K562 (cell line): ENCODE results near the gene DELE1. TPM values are rescaled to one million over a fixed set of nuclear protein-coding genes. Genes with fewer than 3 reads are reported as not detected.

Experiments used
- BCL6 ChIP-seq: fragments of 250-450 bp; sonication (Bioruptor Pico); IDR thresholded peaks from 2 replicates; pipeline ENCODE4 v1.4.0; 2020
- BRD4 ChIP-seq: fragments of 200-600 bp; sonication (generic); IDR thresholded peaks from 2 replicates; pipeline ENCODE4 v1.6.1; 2017; ENCODE audit warnings: inconsistent platforms
- CBX5 ChIP-seq: IDR thresholded peaks from 2 replicates; pipeline ENCODE4 v1.6.1; 2014; ENCODE audit warnings: low read depth, borderline replicate concordance
- CREM ChIP-seq: IDR thresholded peaks from 2 replicates; pipeline ENCODE4 v1.6.1; 2014; ENCODE audit warnings: antibody characterized with exemption, low read depth
- DDX20 ChIP-seq: fragments of 450-650 bp; IDR thresholded peaks from 2 replicates; pipeline ENCODE4 v1.6.1; 2016; ENCODE audit warnings: missing genetic modification characterization, low read depth, mild to moderate bottlenecking, missing compliant biosample characterization, moderate library complexity
- DMBX1 ChIP-seq: fragments of 250-450 bp; sonication (Bioruptor Pico); IDR thresholded peaks from 2 replicates; pipeline ENCODE4 v1.8.0; 2022; ENCODE audit warnings: inconsistent platforms, mild to moderate bottlenecking, moderate library complexity, borderline replicate concordance
- EP300 ChIP-seq: IDR thresholded peaks from 2 replicates; pipeline ENCODE4 v1.6.1; 2012; ENCODE audit warnings: low read length, improper control_type of control experiment
- HDAC6 ChIP-seq: IDR thresholded peaks from 2 replicates; pipeline ENCODE4 v1.6.1; 2012; ENCODE audit warnings: low read depth, mild to moderate bottlenecking, control low read depth, inconsistent platforms, low read length, moderate library complexity
- JUN ChIP-seq, 2 experiments: sonication (generic) in 1 of 2; formaldehyde crosslinking in 1 of 2; IDR thresholded peaks; 2 replicates each; pipeline versions ENCODE4 v1.6.1 to v1.8.0; 2012 to 2022; ENCODE audit warnings: borderline replicate concordance in 2 of 2, mild to moderate bottlenecking in 2 of 2, improper control_type of control experiment in 1 of 2, low read depth in 1 of 2, low read length in 1 of 2, missing genetic modification reagents in 1 of 2
- MAFF ChIP-seq: IDR thresholded peaks from 2 replicates; pipeline ENCODE4 v1.6.1; 2012; ENCODE audit warnings: low read length, improper control_type of control experiment
- MAZ ChIP-seq, 2 experiments: fragments of 450-650 bp in 1 of 2; sonication (generic) in 1 of 2; formaldehyde crosslinking; IDR thresholded peaks in 1 of 2; conservative IDR thresholded peaks in 1 of 2; 2 replicates each; pipeline versions ENCODE4 v1.4.0 to v1.5.0; 2020; ENCODE audit warnings: mild to moderate bottlenecking in 1 of 2, missing genetic modification reagents in 1 of 2
- MED1 ChIP-seq: sonication (generic); formaldehyde crosslinking; IDR thresholded peaks from 2 replicates; pipeline ENCODE4 v1.8.1; 2023; ENCODE audit warnings: missing genetic modification reagents, borderline replicate concordance
- MEF2D ChIP-seq: conservative IDR thresholded peaks from 2 replicates; pipeline ENCODE4 v1.6.1; 2016; ENCODE audit warnings: low read depth, missing genetic modification characterization, missing compliant biosample characterization
- MEIS2 ChIP-seq: fragments of 450-650 bp; IDR thresholded peaks from 2 replicates; pipeline ENCODE4 v1.6.1; 2014; ENCODE audit warnings: mild to moderate bottlenecking; ENCODE audit not compliant: partially characterized antibody
- MTA2 ChIP-seq: fragments of 450-650 bp; IDR thresholded peaks from 2 replicates; pipeline ENCODE4 v1.6.1; 2016; ENCODE audit warnings: low read depth
- NCOA2 ChIP-seq, 2 experiments: fragments of 450-650 bp; IDR thresholded peaks; 2 replicates each; pipeline ENCODE4 v1.6.1; 2018; ENCODE audit warnings: mild to moderate bottlenecking in 2 of 2, moderate library complexity in 1 of 2; ENCODE audit not compliant: partially characterized antibody in 2 of 2
- NUFIP1 ChIP-seq: fragments of 450-650 bp; IDR thresholded peaks from 2 replicates; pipeline ENCODE4 v1.6.1; 2018; ENCODE audit not compliant: partially characterized antibody
- PHF20 ChIP-seq: fragments of 450-650 bp; IDR thresholded peaks from 2 replicates; pipeline ENCODE4 v1.6.1; 2018; ENCODE audit not compliant: partially characterized antibody
- PHF8 ChIP-seq: fragments of 200-600 bp; sonication (generic); IDR thresholded peaks from 2 replicates; pipeline ENCODE4 v1.6.1; 2012; ENCODE audit warnings: mixed run types, mild to moderate bottlenecking, inconsistent platforms, low read length, moderate library complexity, borderline replicate concordance
- PRPF4 ChIP-seq: fragments of 200-400 bp; formaldehyde crosslinking; IDR thresholded peaks from one replicate; pipeline ENCODE4 v1.6.1; 2017; ENCODE audit warnings: low read length, low read depth, mild to moderate bottlenecking; ENCODE audit not compliant: insufficient read depth, poor library complexity, severe bottlenecking
- RAD51 ChIP-seq: fragments of 450-650 bp; IDR thresholded peaks from 2 replicates; pipeline ENCODE4 v1.7.1; 2016; ENCODE audit warnings: low read depth, mild to moderate bottlenecking, borderline replicate concordance
- TBP ChIP-seq: optimal IDR thresholded peaks from 2 replicates; pipeline ENCODE3; 2011; ENCODE audit warnings: low read depth, low read length, improper control_type of control experiment
- ZNF57 ChIP-seq: fragments of 450-650 bp; formaldehyde crosslinking; IDR thresholded peaks from 2 replicates; pipeline ENCODE4 v1.4.0; 2020; ENCODE audit warnings: mild to moderate bottlenecking, moderate library complexity
- ZNF77 ChIP-seq: fragments of 250-450 bp; sonication (Bioruptor Pico); IDR thresholded peaks from 2 replicates; pipeline ENCODE4 v1.5.0; 2020
- ZNF79 ChIP-seq: fragments of 250-450 bp; sonication (Bioruptor Pico); IDR thresholded peaks from 2 replicates; pipeline ENCODE4 v1.4.0; 2020; ENCODE audit warnings: low read depth, mild to moderate bottlenecking, moderate library complexity
- ZNF830 ChIP-seq: fragments of 250-450 bp; sonication (Bioruptor Pico); IDR thresholded peaks from 2 replicates; pipeline ENCODE4 v1.5.0; 2021; ENCODE audit warnings: mild to moderate bottlenecking
- polyA plus RNA-seq, 8 experiments: library from polyadenylated mRNA; depleted of rRNA in 4 of 8; stranded (reverse) in 5 of 8; unstranded in 3 of 8; fragments of >200 nt; fragmentation: Nextera tagmentation in 2 of 8; fragmentation: Illumina TruSeq in 1 of 8; extraction: Ambion mirVana in 2 of 8; extraction: Trizol in 1 of 8; gene quantifications; 2 replicates each; pipeline versions ENCODE4 v1.2.1 to v1.2.3, GENCODE V29; 2011 to 2014; ENCODE audit warnings: inconsistent platforms in 1 of 8, missing spikeins in 1 of 8
- total RNA-seq, 7 experiments: library from RNA; depleted of rRNA in 6 of 7; stranded (reverse); fragments of >200 nt in 6 of 7; fragmentation: Illumina TruSeq in 2 of 7; extraction: Trizol in 2 of 7; gene quantifications; 2 replicates each; pipeline versions ENCODE4 v1.2.1 to v1.2.3, GENCODE V29; 2011 to 2021; ENCODE audit warnings: low replicate concordance in 1 of 7
- TF ChIP-seq, protein P1 (sequence below): fragments of 250-450 bp; sonication (Bioruptor Pico); IDR thresholded peaks from 2 replicates; pipeline ENCODE4 v1.8.0; 2021; ENCODE audit warnings: moderate library complexity, mild to moderate bottlenecking, inconsistent platforms
- TF ChIP-seq, protein P2 (sequence below): fragments of 450-650 bp; conservative IDR thresholded peaks from 2 replicates; pipeline ENCODE4 v1.6.1; 2016; ENCODE audit warnings: missing genetic modification characterization, low read depth, mild to moderate bottlenecking, missing compliant biosample characterization, moderate library complexity
- TF ChIP-seq, protein P3 (sequence below): fragments of 450-650 bp; IDR thresholded peaks from 2 replicates; pipeline ENCODE4 v1.6.1; 2016; ENCODE audit warnings: antibody characterized with exemption

DELE1 gene
- total and polyA plus RNA-seq, 9 of the 15 experiments (the other 6 are each of a cell fraction or from before 2014, with no cell fraction given): 16.6 to 74.4 (median 49.8) TPM

GRCh38 chr5:141914199-141914743, 9.4 kb upstream of the DELE1 start (continued):
- TF ChIP-seq BRD4: no peak
- no peak for TF ChIP-seq CBX5
- TF ChIP-seq MAFF: no peak
- no peak for TF ChIP-seq MED1 (CRISPR knock-in tag)
- no peak for TF ChIP-seq MEIS2
- no peak for TF ChIP-seq ZNF77 (CRISPR knock-in tag)
- peak; percentile 18 for TF ChIP-seq TBP
- no peak for TF ChIP-seq HDAC6
- TF ChIP-seq, protein P1, sequence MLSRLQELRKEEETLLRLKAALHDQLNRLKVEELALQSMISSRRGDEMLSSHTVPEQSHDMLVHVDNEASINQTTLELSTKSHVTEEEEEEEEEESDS: no peak
- TF ChIP-seq PRPF4: no peak
- TF ChIP-seq NUFIP1: no peak
- no peak for TF ChIP-seq EP300
- TF ChIP-seq JUN (IDR thresholded peaks at IDR 0.05; ENCODE audit: borderline replicate concordance, low read depth, low read length): peak; percentile 35; the same call in 1 of the 2 replicates
- TF ChIP-seq JUN (CRISPR knock-in tag; IDR thresholded peaks at IDR 0.05; ENCODE audit: borderline replicate concordance): no peak
- TF ChIP-seq MAZ (CRISPR knock-in tag; conservative IDR thresholded peaks at IDR 0.05 in 1 of 2, IDR thresholded peaks at IDR 0.05 in 1 of 2): peak; percentile 70 to 72
- TF ChIP-seq NCOA2 (IDR thresholded peaks at IDR 0.05; ENCODE audit: partially characterized antibody in 2 of 2): no peak
- 0 out of 2 replicates have a peak, but pooled peaks have one; percentile 28 for TF ChIP-seq CREM
- no peak for TF ChIP-seq DMBX1 (CRISPR knock-in tag)
- TF ChIP-seq, protein P2, sequence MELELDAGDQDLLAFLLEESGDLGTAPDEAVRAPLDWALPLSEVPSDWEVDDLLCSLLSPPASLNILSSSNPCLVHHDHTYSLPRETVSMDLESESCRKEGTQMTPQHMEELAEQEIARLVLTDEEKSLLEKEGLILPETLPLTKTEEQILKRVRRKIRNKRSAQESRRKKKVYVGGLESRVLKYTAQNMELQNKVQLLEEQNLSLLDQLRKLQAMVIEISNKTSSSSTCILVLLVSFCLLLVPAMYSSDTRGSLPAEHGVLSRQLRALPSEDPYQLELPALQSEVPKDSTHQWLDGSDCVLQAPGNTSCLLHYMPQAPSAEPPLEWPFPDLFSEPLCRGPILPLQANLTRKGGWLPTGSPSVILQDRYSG (tag): no peak
- TF ChIP-seq PHF20: peak; percentile 39
- no peak for TF ChIP-seq DDX20
- no peak for TF ChIP-seq ZNF830 (CRISPR knock-in tag)
- no peak for TF ChIP-seq ZNF79 (CRISPR knock-in tag)
- no peak for TF ChIP-seq ZNF57 (CRISPR knock-in tag)
- TF ChIP-seq, protein P3, sequence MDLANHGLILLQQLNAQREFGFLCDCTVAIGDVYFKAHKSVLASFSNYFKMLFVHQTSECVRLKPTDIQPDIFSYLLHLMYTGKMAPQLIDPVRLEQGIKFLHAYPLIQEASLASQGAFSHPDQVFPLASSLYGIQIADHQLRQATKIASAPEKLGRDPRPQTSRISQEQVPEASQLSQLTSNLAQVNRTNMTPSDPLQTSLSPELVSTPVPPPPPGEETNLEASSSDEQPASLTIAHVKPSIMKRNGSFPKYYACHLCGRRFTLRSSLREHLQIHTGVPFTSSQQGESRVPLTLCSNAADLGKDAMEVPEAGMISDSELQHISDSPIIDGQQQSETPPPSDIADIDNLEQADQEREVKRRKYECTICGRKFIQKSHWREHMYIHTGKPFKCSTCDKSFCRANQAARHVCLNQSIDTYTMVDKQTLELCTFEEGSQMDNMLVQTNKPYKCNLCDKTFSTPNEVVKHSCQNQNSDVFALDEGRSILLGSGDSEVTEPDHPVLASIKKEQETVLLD: no peak
- TF ChIP-seq MEF2D (tag): no peak
- TF ChIP-seq MTA2: no peak
- no peak for TF ChIP-seq BCL6
- TF ChIP-seq RAD51: peak; percentile 82
- TF ChIP-seq PHF8: peak; percentile 32; the same call in 1 of the 2 replicates
